GM21390 (cell line): ENCODE data around the gene ASTE1.
"Not testable (repeated sequence)": the region's sequence is repeated elsewhere in the genome, so short reads cannot be mapped to it uniquely, and the experiment has no call there.

Experiments
- ATAC-seq: cut with Tn5 transposase; IDR thresholded peaks from one replicate; pipeline ENCODE4 v1.9.1; 2021; ENCODE audit not compliant: unreplicated experiment

The ASTE1 gene

GRCh38 chr3:131009698-131010097 lies 16.9 kb downstream of the ASTE1 start:
- no peak for ATAC-seq

- ATAC-seq = no peak
These were observed 18.3 kb downstream of the ASTE1 start for GRCh38 chr3:131008326-131008725.

GRCh38 chr3:131007782-131008181 lies 18.8 kb downstream of the ASTE1 start:
- ATAC-seq = no peak

GRCh38 chr3:131007256-131007655 lies 19.4 kb downstream of the ASTE1 start:
- ATAC-seq = no peak

- ATAC-seq = no peak
These were observed 22.0 kb downstream of the ASTE1 start for GRCh38 chr3:131004603-131005002.

- no peak for ATAC-seq
These were observed 25.6 kb downstream of the ASTE1 start for GRCh38 chr3:131001071-131001470.

- no peak for ATAC-seq
These were observed 29.3 kb downstream of the ASTE1 start for GRCh38 chr3:130997289-130997688.

GRCh38 chr3:130992344-130992743 lies 34.3 kb downstream of the ASTE1 start:
- ATAC-seq = no peak

- ATAC-seq = no peak
These were observed 35.5 kb downstream of the ASTE1 start for GRCh38 chr3:130991126-130991525.

GRCh38 chr3:130990282-130990681 lies 36.3 kb downstream of the ASTE1 start:
- ATAC-seq = no peak

- no peak for ATAC-seq
These were observed 45.2 kb downstream of the ASTE1 start for GRCh38 chr3:130981469-130981868.

- no peak for ATAC-seq
These were observed 47.5 kb downstream of the ASTE1 start for GRCh38 chr3:130979117-130979516.

GRCh38 chr3:130976706-130977105 lies 49.9 kb downstream of the ASTE1 start:
- no peak for ATAC-seq

- no peak for ATAC-seq
These were observed 51.4 kb downstream of the ASTE1 start for GRCh38 chr3:130975251-130975650.

- ATAC-seq = no peak
These were observed 52.4 kb downstream of the ASTE1 start for GRCh38 chr3:130974201-130974600.

- ATAC-seq = no peak
These were observed 53.2 kb downstream of the ASTE1 start for GRCh38 chr3:130973406-130973805.

- not testable (repeated sequence) for ATAC-seq
These were observed 54.0 kb downstream of the ASTE1 start for GRCh38 chr3:130972592-130972991.

GRCh38 chr3:130971208-130971607 lies 55.4 kb downstream of the ASTE1 start:
- ATAC-seq = no peak

- ATAC-seq = no peak
These were observed 57.0 kb downstream of the ASTE1 start for GRCh38 chr3:130969621-130970020.

- no peak for ATAC-seq
These were observed 58.4 kb downstream of the ASTE1 start for GRCh38 chr3:130968221-130968620.

- ATAC-seq = no peak
These were observed 59.3 kb downstream of the ASTE1 start for GRCh38 chr3:130967281-130967680.

GRCh38 chr3:130963878-130964277 lies 62.7 kb downstream of the ASTE1 start:
- no peak for ATAC-seq
